ENCODE data around the gene NDUFB10. TPM values are rescaled to one million over a fixed set of nuclear protein-coding genes. Genes with fewer than 3 reads are reported as not detected.

The NDUFB10 gene
- total RNA-seq (123 TPM), polyA plus RNA-seq (ENCODE audit: insufficient read depth, low read depth, low replicate concordance) (432 TPM)
- long read RNA-seq, donor 1, transcript NDUFB10-203 (2 exons, 958 nt): minor isoform, 11 of 4,910 reads
- long read RNA-seq, donor 1, transcript NDUFB10-202 (3 exons, 830 nt): minor isoform, 11 of 4,910 reads
- long read RNA-seq, donor 1, transcript NDUFB10-201 (4 exons, 705 nt): major isoform, 75 of 4,910 reads
- long read RNA-seq, donor 1, partial matches to known transcripts: 3,660 of 4,910 reads
- long read RNA-seq, donor 1, other reads (novel, unspliced or antisense): 1,151 of 4,910 reads
- long read RNA-seq, donor 2, transcript NDUFB10-202 (3 exons, 830 nt): minor isoform, 18 of 83 reads
- long read RNA-seq, donor 2, transcript NDUFB10-201 (4 exons, 705 nt): major isoform, 58 of 83 reads
- long read RNA-seq, donor 2, transcript NDUFB10-203 (2 exons, 958 nt): minor isoform, 6 of 83 reads
- long read RNA-seq, donor 2, partial matches to known transcripts: 0 of 83 reads
- long read RNA-seq, donor 2, other reads (novel, unspliced or antisense): 0 of 83 reads
- long read RNA-seq, donor 3, transcript NDUFB10-201 (4 exons, 705 nt): major isoform, 78 of 6,714 reads
- long read RNA-seq, donor 3, transcript NDUFB10-202 (3 exons, 830 nt): minor isoform, 17 of 6,714 reads
- long read RNA-seq, donor 3, partial matches to known transcripts: 6,315 of 6,714 reads
- long read RNA-seq, donor 3, other reads (novel, unspliced or antisense): 301 of 6,714 reads
- long read RNA-seq, donor 4, transcript NDUFB10-201 (4 exons, 705 nt): major isoform, 49 of 71 reads
- long read RNA-seq, donor 4, transcript NDUFB10-202 (3 exons, 830 nt): minor isoform, 13 of 71 reads
- long read RNA-seq, donor 4, partial matches to known transcripts: 5 of 71 reads
- long read RNA-seq, donor 4, other reads (novel, unspliced or antisense): 0 of 71 reads
- long read RNA-seq, donor 5, partial matches to known transcripts: 0 of 6 reads
- long read RNA-seq, donor 5, other reads (novel, unspliced or antisense): 0 of 6 reads
- long read RNA-seq, donor 6, transcript NDUFB10-203 (2 exons, 958 nt): minor isoform, 15 of 202 reads
- long read RNA-seq, donor 6, transcript NDUFB10-202 (3 exons, 830 nt): minor isoform, 14 of 202 reads
- long read RNA-seq, donor 6, transcript NDUFB10-201 (4 exons, 705 nt): major isoform, 143 of 202 reads
- long read RNA-seq, donor 6, partial matches to known transcripts: 24 of 202 reads
- long read RNA-seq, donor 6, other reads (novel, unspliced or antisense): 0 of 202 reads
- long read RNA-seq, donor 7, transcript NDUFB10-201 (4 exons, 705 nt): major isoform, 58 of 70 reads
- long read RNA-seq, donor 7, partial matches to known transcripts: 8 of 70 reads
- long read RNA-seq, donor 7, other reads (novel, unspliced or antisense): 4 of 70 reads
- long read RNA-seq, donor 8, transcript NDUFB10-201 (4 exons, 705 nt): major isoform, 109 of 143 reads
- long read RNA-seq, donor 8, transcript NDUFB10-202 (3 exons, 830 nt): minor isoform, 10 of 143 reads
- long read RNA-seq, donor 8, transcript NDUFB10-203 (2 exons, 958 nt): minor isoform, 11 of 143 reads
- long read RNA-seq, donor 8, partial matches to known transcripts: 11 of 143 reads
- long read RNA-seq, donor 8, other reads (novel, unspliced or antisense): 0 of 143 reads
- long read RNA-seq, donor 9, transcript NDUFB10-202 (3 exons, 830 nt): minor isoform, 10 of 2,579 reads
- long read RNA-seq, donor 9, transcript NDUFB10-201 (4 exons, 705 nt): major isoform, 47 of 2,579 reads
- long read RNA-seq, donor 9, partial matches to known transcripts: 1,945 of 2,579 reads
- long read RNA-seq, donor 9, other reads (novel, unspliced or antisense): 570 of 2,579 reads
- long read RNA-seq, donor 10, transcript NDUFB10-202 (3 exons, 830 nt): minor isoform, 14 of 105 reads
- long read RNA-seq, donor 10, transcript NDUFB10-201 (4 exons, 705 nt): major isoform, 76 of 105 reads
- long read RNA-seq, donor 10, partial matches to known transcripts: 7 of 105 reads
- long read RNA-seq, donor 10, other reads (novel, unspliced or antisense): 0 of 105 reads

- peak; percentile 64 for TF ChIP-seq CTCF (IDR thresholded peaks at IDR 0.05; ENCODE audit: borderline replicate concordance, extremely low read depth, insufficient read depth)
- Histone ChIP-seq H3K27ac (ENCODE audit: low read depth in 2 of 2, low read length in 2 of 2) (peak within 1 kb of the TSS; percentile 75 to 78), H3K36me3 (ENCODE audit: control insufficient read depth in 2 of 3, insufficient read depth in 3 of 3, low read length in 3 of 3) (peaks cover 0 to 6% (median 6%) of the 10 kb centered on the region in 3 donors), H3K4me3 (ENCODE audit: low read length in 3 of 3) (peak within 1 kb of the TSS; percentile 64 to 81 (median 75)), H3K27me3 (ENCODE audit: control insufficient read depth, insufficient read depth, low read length) (no peaks in the 10 kb centered on the region), H3K4me1 (ENCODE audit: control insufficient read depth in 2 of 3, insufficient read depth in 2 of 3, low read depth in 1 of 3, low read length in 3 of 3) (peaks cover 0 to 16% (median 15%) of the 10 kb centered on the region in 3 donors), H3K9me3 (ENCODE audit: control insufficient read depth in 2 of 3, insufficient read depth in 1 of 3, low read length in 3 of 3) (no peaks in the 10 kb centered on the region), H3K9ac (ENCODE audit: low read length in 3 of 3) (peak within 1 kb of the TSS; percentile 33 to 91 (median 87))
- FAIRE-seq (no peak), DNase-seq (peak; percentile 90 to 97 (median 93))
- intact Hi-C loops (cut with DNase I): no loop called here
Observed at GRCh38 chr16:1959269-1960039, at the start of gene NDUFB10. NDUFB10 (plus strand) TSS chr16:1959538; CDS start chr16:1959625, 87 bp downstream.

- no peak overlapping the region for H3K27ac ChIP-seq (ENCODE audit: low read depth in 2 of 2, low read length in 2 of 2)
- FAIRE-seq (no peak), DNase-seq (peak in 1 of 5 donors; percentile 51)
- TF ChIP-seq CTCF (IDR thresholded peaks at IDR 0.05; ENCODE audit: borderline replicate concordance, extremely low read depth, insufficient read depth): no peak
- no peaks in the 10 kb centered on the region for H3K27me3 ChIP-seq (ENCODE audit: control insufficient read depth, insufficient read depth, low read length)
- intact Hi-C loops (cut with DNase I): no loop called here
- H3K9me3 ChIP-seq (ENCODE audit: control insufficient read depth in 2 of 3, insufficient read depth in 1 of 3, low read length in 3 of 3): no peaks in the 10 kb centered on the region
- H3K36me3 ChIP-seq (ENCODE audit: control insufficient read depth in 2 of 3, insufficient read depth in 3 of 3, low read length in 3 of 3): no peaks in the 10 kb centered on the region
- no peak overlapping the region for H3K4me3 ChIP-seq (ENCODE audit: low read length in 3 of 3)
- H3K4me1 ChIP-seq (ENCODE audit: control insufficient read depth in 2 of 3, insufficient read depth in 2 of 3, low read depth in 1 of 3, low read length in 3 of 3): no peaks in the 10 kb centered on the region
- no peak overlapping the region for H3K9ac ChIP-seq (ENCODE audit: low read length in 3 of 3)
Observed at GRCh38 chr16:1909561-1910231, 49.6 kb upstream of the NDUFB10 start.
